CD14-positive monocyte (primary cell): Measurements from ENCODE around the gene RHOH. TPM values are rescaled to one million over a fixed set of nuclear protein-coding genes. Genes with fewer than 3 reads are reported as not detected.
"Not testable (repeated sequence)": the region's sequence is repeated elsewhere in the genome, so short reads cannot be mapped to it uniquely, and the experiment has no call there.

ENCODE experiments used
- DNase-seq, 3 donors: peaks; one replicate each; pipeline ENCODE4 v3.0.0-alpha.2; 2011 to 2022
- H2AFZ ChIP-seq: 2 replicates; pipeline ENCODE4 v1.6.0; 2012; ENCODE audit warnings: mild to moderate bottlenecking, low read depth, low read length, inconsistent platforms; ENCODE audit not compliant: insufficient read depth, poor library complexity, severe bottlenecking
- H3K27ac ChIP-seq, 2 donors: 1 replicate in 1 of 2; 2 replicates in 1 of 2; pipeline ENCODE4 v1.5.1; 2012 to 2013; ENCODE audit warnings: low read length in 2 of 2, control low read depth in 1 of 2, inconsistent platforms in 1 of 2, low read depth in 1 of 2, mild to moderate bottlenecking in 1 of 2
- H3K27me3 ChIP-seq, 2 donors: one replicate each; pipeline versions ENCODE4 v1.6.0 to v1.6.1; 2011 to 2013; ENCODE audit warnings: low read length in 2 of 2; ENCODE audit not compliant: control insufficient read depth in 2 of 2, insufficient read depth in 2 of 2
- H3K36me3 ChIP-seq, 2 donors: replicated peaks in 1 of 2; 1 replicate in 1 of 2; 2 replicates in 1 of 2; pipeline versions ENCODE4 v1.5.1 to v1.6.1; 2012 to 2013; ENCODE audit warnings: low read length in 2 of 2, control low read depth in 1 of 2, inconsistent platforms in 1 of 2, mild to moderate bottlenecking in 1 of 2; ENCODE audit not compliant: insufficient read depth in 2 of 2, control insufficient read depth in 1 of 2
- H3K4me1 ChIP-seq, 2 donors: 1 replicate in 1 of 2; 2 replicates in 1 of 2; pipeline versions ENCODE4 v1.5.1 to v1.6.1; 2012 to 2013; ENCODE audit warnings: low read length in 2 of 2, control low read depth in 1 of 2, inconsistent platforms in 1 of 2, mild to moderate bottlenecking in 1 of 2, moderate library complexity in 1 of 2; ENCODE audit not compliant: insufficient read depth in 2 of 2, control insufficient read depth in 1 of 2
- H3K4me2 ChIP-seq: replicated peaks from 2 replicates; pipeline ENCODE3; 2012; ENCODE audit warnings: low read length, moderate library complexity, mild to moderate bottlenecking; ENCODE audit not compliant: poor library complexity, severe bottlenecking; ENCODE audit errors: extremely low read depth
- H3K4me3 ChIP-seq, 3 experiments: fragments of 200-600 bp in 1 of 3; sonication (generic) in 1 of 3; replicated peaks in 1 of 3; 1 replicate in 2 of 3; 2 replicates in 1 of 3; pipeline ENCODE4 v1.5.1; 2011 to 2013; ENCODE audit warnings: low read length in 3 of 3, mild to moderate bottlenecking in 3 of 3, control low read depth in 2 of 3, low read depth in 2 of 3, inconsistent platforms in 1 of 3, moderate library complexity in 1 of 3
- H3K79me2 ChIP-seq: 2 replicates; pipeline ENCODE4 v1.6.0; 2012; ENCODE audit warnings: mild to moderate bottlenecking, control low read depth, inconsistent platforms, low read length, moderate library complexity; ENCODE audit not compliant: insufficient read depth
- H3K9ac ChIP-seq: 2 replicates; pipeline ENCODE4 v1.6.0; 2017; ENCODE audit warnings: low read length, mild to moderate bottlenecking; ENCODE audit not compliant: insufficient read depth, poor library complexity, severe bottlenecking
- H3K9me3 ChIP-seq, 2 donors: replicated peaks in 1 of 2; 1 replicate in 1 of 2; 2 replicates in 1 of 2; pipeline versions ENCODE4 v1.5.1 to v1.6.1; 2012 to 2013; ENCODE audit warnings: low read length in 2 of 2, control low read depth in 1 of 2; ENCODE audit not compliant: control insufficient read depth in 1 of 2, insufficient read depth in 1 of 2
- H4K20me1 ChIP-seq: 2 replicates; pipeline ENCODE4 v1.6.0; 2012; ENCODE audit warnings: mild to moderate bottlenecking, low read length, control low read depth, moderate library complexity; ENCODE audit not compliant: insufficient read depth
- H3K27ac Mint-ChIP-seq, 7 donors: one replicate each; pipeline ENCODE4 v1.8.0; 2020; ENCODE audit warnings: mild to moderate bottlenecking in 7 of 7, mixed read lengths in 7 of 7, moderate library complexity in 6 of 7, inconsistent platforms in 2 of 7
- H3K27me3 Mint-ChIP-seq, 3 donors: one replicate each; pipeline ENCODE4 v1.8.0; 2021 to 2022; ENCODE audit warnings: low read depth in 3 of 3, mild to moderate bottlenecking in 3 of 3, mixed read lengths in 3 of 3, moderate library complexity in 3 of 3, inconsistent platforms in 1 of 3
- H3K36me3 Mint-ChIP-seq, 2 donors: one replicate each; pipeline ENCODE4 v1.8.0; 2020; ENCODE audit warnings: mixed read lengths in 2 of 2, inconsistent platforms in 1 of 2, mild to moderate bottlenecking in 1 of 2
- H3K4me1 Mint-ChIP-seq: one replicate; pipeline ENCODE4 v1.8.0; 2020; ENCODE audit warnings: mild to moderate bottlenecking, mixed read lengths
- H3K4me3 Mint-ChIP-seq, 2 donors: one replicate each; pipeline ENCODE4 v1.8.0; 2020; ENCODE audit warnings: mild to moderate bottlenecking in 2 of 2, mixed read lengths in 2 of 2, moderate library complexity in 1 of 2
- H3K9me3 Mint-ChIP-seq, 7 donors: one replicate each; pipeline ENCODE4 v1.8.0; 2020 to 2022; ENCODE audit warnings: mixed read lengths in 7 of 7, mild to moderate bottlenecking in 6 of 7, moderate library complexity in 6 of 7, inconsistent platforms in 2 of 7
- WGBS: methylation state at CpG from one replicate; pipeline ENCODE4 v1.1.5; 2013; ENCODE audit warnings: missing lambda C conversion rate; ENCODE audit not compliant: insufficient coverage; 5-methylcytosine and 5-hydroxymethylcytosine counted together
- intact Hi-C, 2 donors: fragments of 100-400 bp; cut with micrococcal nuclease; formaldehyde crosslinking; loops; one replicate each; pipeline versions ENCODE4 v1.15.0 to v1.15.1; 2023
- polyA plus RNA-seq, 3 donors: library from polyadenylated mRNA; depleted of rRNA in 1 of 3; unstranded in 2 of 3; stranded (reverse) in 1 of 3; fragments of 300-500 nt in 2 of 3; fragments of >200 nt in 1 of 3; fragmentation: Illumina TruSeq in 2 of 3; gene quantifications; 1 replicate in 2 of 3; 2 replicates in 1 of 3; pipeline ENCODE4 v1.2.3, GENCODE V29; 2012 to 2021
- TF ChIP-seq, protein P1 (sequence below): fragments of 200-600 bp; IDR thresholded peaks from one replicate; pipeline ENCODE4 v1.8.0; 2022; ENCODE audit warnings: antibody characterized with exemption, mild to moderate bottlenecking

RHOH gene
- polyA plus RNA-seq, 3 donors, result 0.16 to 1.4 (median 1.2) TPM

- TF ChIP-seq, protein P1, sequence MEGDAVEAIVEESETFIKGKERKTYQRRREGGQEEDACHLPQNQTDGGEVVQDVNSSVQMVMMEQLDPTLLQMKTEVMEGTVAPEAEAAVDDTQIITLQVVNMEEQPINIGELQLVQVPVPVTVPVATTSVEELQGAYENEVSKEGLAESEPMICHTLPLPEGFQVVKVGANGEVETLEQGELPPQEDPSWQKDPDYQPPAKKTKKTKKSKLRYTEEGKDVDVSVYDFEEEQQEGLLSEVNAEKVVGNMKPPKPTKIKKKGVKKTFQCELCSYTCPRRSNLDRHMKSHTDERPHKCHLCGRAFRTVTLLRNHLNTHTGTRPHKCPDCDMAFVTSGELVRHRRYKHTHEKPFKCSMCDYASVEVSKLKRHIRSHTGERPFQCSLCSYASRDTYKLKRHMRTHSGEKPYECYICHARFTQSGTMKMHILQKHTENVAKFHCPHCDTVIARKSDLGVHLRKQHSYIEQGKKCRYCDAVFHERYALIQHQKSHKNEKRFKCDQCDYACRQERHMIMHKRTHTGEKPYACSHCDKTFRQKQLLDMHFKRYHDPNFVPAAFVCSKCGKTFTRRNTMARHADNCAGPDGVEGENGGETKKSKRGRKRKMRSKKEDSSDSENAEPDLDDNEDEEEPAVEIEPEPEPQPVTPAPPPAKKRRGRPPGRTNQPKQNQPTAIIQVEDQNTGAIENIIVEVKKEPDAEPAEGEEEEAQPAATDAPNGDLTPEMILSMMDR, result no peak
- Histone ChIP-seq H3K4me3 (peak overlapping the region in 1 of 3 experiments; percentile 23), H3K27ac (peak overlapping the region in 1 of 2 donors; percentile 30), H4K20me1 (no peaks in the 10 kb centered on the region), H3K36me3 (no peaks in the 10 kb centered on the region), H3K27me3 (no peaks in the 10 kb centered on the region), H3K4me1 (peaks cover 32 to 41% of the 10 kb centered on the region in 2 donors), H3K9ac (no peak overlapping the region), H3K9me3 (no peaks in the 10 kb centered on the region), H3K4me2 (peak overlapping the region; percentile 33), H3K79me2 (no peaks in the 10 kb centered on the region), H2AFZ (peak overlapping the region; percentile 69)
- DNase-seq, result peak; percentile 40 to 66 (median 57)
- Mint-ChIP-seq H3K9me3 (peaks cover 0 to 8% (median 4%) of the 10 kb centered on the region in 7 donors), H3K4me1 (peaks cover 43% of the 10 kb centered on the region), H3K27me3 (peaks cover 0 to 5% (median 2%) of the 10 kb centered on the region in 3 donors), H3K4me3 (peak overlapping the region; percentile 16 to 17), H3K27ac (peak overlapping the region in 3 of 7 donors; percentile 64 to 69 (median 64)), H3K36me3 (no peaks in the 10 kb centered on the region)
- 8% methylated on average over 4 of the region's 7 CpGs for WGBS
- intact Hi-C loops, result no loop called here
These were observed 92.7 kb downstream of the RHOH start for GRCh38 chr4:40289366-40290188.

GRCh38 chr4:40290611-40291186 lies 93.9 kb downstream of the RHOH start:
- H3K36me3 ChIP-seq, H3K9ac ChIP-seq, H3K27ac ChIP-seq, H3K27me3 Mint-ChIP-seq, H3K9me3 Mint-ChIP-seq, H3K27me3 ChIP-seq, H3K4me3 Mint-ChIP-seq, H2AFZ ChIP-seq, H3K4me3 ChIP-seq, H3K36me3 Mint-ChIP-seq, H3K79me2 ChIP-seq, H3K4me2 ChIP-seq, intact Hi-C loops, H4K20me1 ChIP-seq: not testable (repeated sequence)
- Mint-ChIP-seq H3K4me1 (peaks cover 41% of the 10 kb centered on the region), H3K27ac (peak overlapping the region in 1 of 7 donors; percentile 68)
- H3K4me1 ChIP-seq, result peaks cover 32 to 41% of the 10 kb centered on the region in 2 donors
- peak in 1 of 3 donors; percentile 38 for DNase-seq
- H3K9me3 ChIP-seq, result peaks cover 10% of the 10 kb centered on the region in 2 donors
- 25% methylated on average over 1 of the region's 2 CpGs for WGBS
